ENCODE data around the gene CDH23. TPM values are rescaled to one million over a fixed set of nuclear protein-coding genes. Genes with fewer than 3 reads are reported as not detected.

Gene CDH23
- total and polyA plus RNA-seq, 10 of the 15 experiments (the other 5 are each of a cell fraction or from before 2014, with no cell fraction given) = 0.09 to 0.40 (median 0.15) TPM; not detected in 1

DNA sequence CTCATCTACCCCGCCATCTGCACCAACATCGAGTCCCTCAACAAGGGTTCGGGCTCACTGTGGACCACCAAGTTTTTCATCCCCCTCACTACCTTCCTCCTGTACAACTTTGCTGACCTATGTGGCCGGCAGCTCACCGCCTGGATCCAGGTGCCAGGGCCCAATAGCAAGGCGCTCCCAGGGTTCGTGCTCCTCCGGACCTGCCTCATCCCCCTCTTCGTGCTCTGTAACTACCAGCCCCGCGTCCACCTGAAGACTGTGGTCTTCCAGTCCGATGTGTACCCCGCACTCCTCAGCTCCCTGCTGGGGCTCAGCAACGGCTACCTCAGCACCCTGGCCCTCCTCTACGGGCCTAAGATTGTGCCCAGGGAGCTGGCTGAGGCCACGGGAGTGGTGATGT lies 34.6 kb upstream of the CDH23 start:
- no peaks in the 10 kb centered on the region for H3K27me3 ChIP-seq (replicated peaks in 1 of 2; ENCODE audit: control insufficient read depth in 2 of 2, insufficient read depth in 2 of 2, low read length in 1 of 2)
- ChIA-PET RAD21 (ENCODE audit: unreplicated experiment) (no interaction called here), SMC1A (ENCODE audit: uncharacterized antibody, unreplicated experiment) (interaction anchor here (2.0 kb wide), 1 partner anchor 16 kb away, joined by 5 read pairs; no protein-coding TSS in a partner anchor), CTCF (no interaction called here), POLR2A (no interaction called here)
- intact Hi-C loops (cut with micrococcal nuclease; ENCODE audit: unreplicated experiment) = no loop called here
- H2AFZ ChIP-seq (ENCODE audit: control insufficient read depth, low read depth, low read length) = no peak overlapping the region
- H3K27ac ChIP-seq (ENCODE audit: control insufficient read depth, insufficient read depth) = no peak overlapping the region
- H4K20me1 ChIP-seq (ENCODE audit: control insufficient read depth, insufficient read depth) = no peaks in the 10 kb centered on the region
- H3K36me3 ChIP-seq (ENCODE audit: control insufficient read depth in 2 of 2, insufficient read depth in 2 of 2, low read length in 1 of 2) = no peaks in the 10 kb centered on the region; a peak in 1 of 4 replicates
- ATAC-seq = no peak
- no peak for FAIRE-seq
- no peak for TF ChIP-seq SMAD5 (IDR thresholded peaks at IDR 0.05; ENCODE audit: low read depth)
- TF ChIP-seq USF1 (IDR thresholded peaks at IDR 0.05; ENCODE audit: borderline replicate concordance, extremely low read length, insufficient read depth, low read depth, low read length) = no peak
- no peak for TF ChIP-seq ZNF384 (IDR thresholded peaks at IDR 0.05; ENCODE audit: borderline replicate concordance, low read depth, low read length)
- no peak for TF ChIP-seq SIX5 (IDR thresholded peaks at IDR 0.05; ENCODE audit: low read depth, low read length, severe bottlenecking)
- no peak for TF ChIP-seq EP300 (IDR thresholded peaks at IDR 0.05; ENCODE audit: borderline replicate concordance in 1 of 2, control insufficient read depth in 1 of 2, low read depth in 2 of 2, low read length in 2 of 2)
- no peak for TF ChIP-seq DPF2 (IDR thresholded peaks at IDR 0.05)
- TF ChIP-seq, protein P1, sequence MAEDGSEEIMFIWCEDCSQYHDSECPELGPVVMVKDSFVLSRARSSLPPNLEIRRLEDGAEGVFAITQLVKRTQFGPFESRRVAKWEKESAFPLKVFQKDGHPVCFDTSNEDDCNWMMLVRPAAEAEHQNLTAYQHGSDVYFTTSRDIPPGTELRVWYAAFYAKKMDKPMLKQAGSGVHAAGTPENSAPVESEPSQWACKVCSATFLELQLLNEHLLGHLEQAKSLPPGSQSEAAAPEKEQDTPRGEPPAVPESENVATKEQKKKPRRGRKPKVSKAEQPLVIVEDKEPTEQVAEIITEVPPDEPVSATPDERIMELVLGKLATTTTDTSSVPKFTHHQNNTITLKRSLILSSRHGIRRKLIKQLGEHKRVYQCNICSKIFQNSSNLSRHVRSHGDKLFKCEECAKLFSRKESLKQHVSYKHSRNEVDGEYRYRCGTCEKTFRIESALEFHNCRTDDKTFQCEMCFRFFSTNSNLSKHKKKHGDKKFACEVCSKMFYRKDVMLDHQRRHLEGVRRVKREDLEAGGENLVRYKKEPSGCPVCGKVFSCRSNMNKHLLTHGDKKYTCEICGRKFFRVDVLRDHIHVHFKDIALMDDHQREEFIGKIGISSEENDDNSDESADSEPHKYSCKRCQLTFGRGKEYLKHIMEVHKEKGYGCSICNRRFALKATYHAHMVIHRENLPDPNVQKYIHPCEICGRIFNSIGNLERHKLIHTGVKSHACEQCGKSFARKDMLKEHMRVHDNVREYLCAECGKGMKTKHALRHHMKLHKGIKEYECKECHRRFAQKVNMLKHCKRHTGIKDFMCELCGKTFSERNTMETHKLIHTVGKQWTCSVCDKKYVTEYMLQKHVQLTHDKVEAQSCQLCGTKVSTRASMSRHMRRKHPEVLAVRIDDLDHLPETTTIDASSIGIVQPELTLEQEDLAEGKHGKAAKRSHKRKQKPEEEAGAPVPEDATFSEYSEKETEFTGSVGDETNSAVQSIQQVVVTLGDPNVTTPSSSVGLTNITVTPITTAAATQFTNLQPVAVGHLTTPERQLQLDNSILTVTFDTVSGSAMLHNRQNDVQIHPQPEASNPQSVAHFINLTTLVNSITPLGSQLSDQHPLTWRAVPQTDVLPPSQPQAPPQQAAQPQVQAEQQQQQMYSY (CRISPR knock-in tag; IDR thresholded peaks at IDR 0.05) = no peak
- no peak for TF ChIP-seq BCL11A (IDR thresholded peaks at IDR 0.05; ENCODE audit: low read depth, low read length)
- TF ChIP-seq HCFC1 (IDR thresholded peaks at IDR 0.05; ENCODE audit: low read length) = no peak
- no peak for TF ChIP-seq SP1 (IDR thresholded peaks at IDR 0.05; ENCODE audit: low read depth, low read length)
- no peak for TF ChIP-seq MTA2 (IDR thresholded peaks at IDR 0.05; ENCODE audit: low read depth)
- TF ChIP-seq SUPT20H (IDR thresholded peaks at IDR 0.05; ENCODE audit: borderline replicate concordance, control insufficient read depth, low read depth, low read length) = no peak
- no peak for TF ChIP-seq POLR2AphosphoS2 (IDR thresholded peaks at IDR 0.05; ENCODE audit: low read depth, low read length)
- TF ChIP-seq HDAC2 (IDR thresholded peaks at IDR 0.05) = no peak
- no peak for TF ChIP-seq TAF1 (IDR thresholded peaks at IDR 0.05; ENCODE audit: borderline replicate concordance, low read depth, low read length)
- TF ChIP-seq POLR2AphosphoS5 (IDR thresholded peaks at IDR 0.05; ENCODE audit: low read length) = no peak
- TF ChIP-seq MEF2B (IDR thresholded peaks at IDR 0.05; ENCODE audit: partially characterized antibody, poor library complexity, severe bottlenecking) = no peak
- DNase-seq (ENCODE audit: low read depth, low spot score) = no peak
- in situ Hi-C loops (cut with MboI) = no loop called here
- no peaks in the 10 kb centered on the region for H3K9me3 ChIP-seq (replicated peaks; ENCODE audit: control insufficient read depth, insufficient read depth, low read length)
- H3K79me2 ChIP-seq (ENCODE audit: control insufficient read depth, insufficient read depth, low read length) = no peaks in the 10 kb centered on the region
- no peak overlapping the region for H3K4me3 ChIP-seq
- peaks cover 29% of the 10 kb centered on the region for H3K4me1 ChIP-seq (ENCODE audit: control insufficient read depth, insufficient read depth, low read length)
- WGBS (ENCODE audit: insufficient coverage, insufficient replicate concordance, low lambda C conversion rate, missing lambda C conversion rate) = 85% methylated on average over 15 of the region's 16 CpGs
- no peak overlapping the region for H3K9ac ChIP-seq (ENCODE audit: control insufficient read depth, insufficient read depth, low read length)
- no TSS peak for BruUV-seq (replicated peaks)
- H3K4me2 ChIP-seq (ENCODE audit: control insufficient read depth, insufficient read depth) = no peak overlapping the region

All from GM12878 (cell line).